ENCODE data around the gene UMAD1.

The UMAD1 gene

GRCh38 chr7:7670490-7670889 lies 29.9 kb downstream of the UMAD1 start:
- TF ChIP-seq EZH2 (IDR thresholded peaks at IDR 0.05; ENCODE audit: borderline replicate concordance, low read depth, low read length, severe bottlenecking) (no peak), CTCF (IDR thresholded peaks at IDR 0.05; ENCODE audit: borderline replicate concordance, extremely low read depth, low read length, poor library complexity, severe bottlenecking) (no peak)
- peaks cover 2% of the 10 kb centered on the region for H3K36me3 ChIP-seq (ENCODE audit: insufficient read depth, low read length)
- ATAC-seq (ENCODE audit: insufficient read depth, low read depth) (no peak), DNase-seq (no peak)
- no peak overlapping the region for H2AFZ ChIP-seq (ENCODE audit: low read depth, low read length)
- no peaks in the 10 kb centered on the region for H3K4me1 ChIP-seq (ENCODE audit: insufficient read depth, low read length)
- no peak overlapping the region for H3K4me3 ChIP-seq (ENCODE audit: low read depth in 1 of 2, low read length in 2 of 2)
- H3K9ac ChIP-seq (ENCODE audit: low read depth, low read length), result no peak overlapping the region
- H3K27me3 ChIP-seq (ENCODE audit: insufficient read depth, low read length, poor library complexity), result no peaks in the 10 kb centered on the region
- H3K79me2 ChIP-seq (ENCODE audit: insufficient read depth, low read length), result no peaks in the 10 kb centered on the region; the same call in 1 of the 2 replicates
- no peaks in the 10 kb centered on the region for H4K20me1 ChIP-seq (ENCODE audit: insufficient read depth, low read length)
- H3K4me2 ChIP-seq (ENCODE audit: insufficient read depth, low read length), result no peak overlapping the region
- H3K9me3 ChIP-seq (ENCODE audit: insufficient read depth, low read length, severe bottlenecking), result no peaks in the 10 kb centered on the region
- H3K27ac ChIP-seq (ENCODE audit: low read length), result no peak overlapping the region

GRCh38 chr7:7671361-7671760 lies 30.8 kb downstream of the UMAD1 start:
- Histone ChIP-seq H2AFZ (ENCODE audit: low read depth, low read length) (no peak overlapping the region), H3K9ac (ENCODE audit: low read depth, low read length) (no peak overlapping the region), H3K4me2 (ENCODE audit: insufficient read depth, low read length) (no peak overlapping the region), H3K4me1 (ENCODE audit: insufficient read depth, low read length) (no peaks in the 10 kb centered on the region), H3K79me2 (ENCODE audit: insufficient read depth, low read length) (no peaks in the 10 kb centered on the region), H4K20me1 (ENCODE audit: insufficient read depth, low read length) (no peaks in the 10 kb centered on the region), H3K27me3 (ENCODE audit: insufficient read depth, low read length, poor library complexity) (no peaks in the 10 kb centered on the region), H3K27ac (ENCODE audit: low read length) (no peak overlapping the region), H3K36me3 (ENCODE audit: insufficient read depth, low read length) (peaks cover 9% of the 10 kb centered on the region), H3K4me3 (ENCODE audit: low read depth in 1 of 2, low read length in 2 of 2) (no peak overlapping the region), H3K9me3 (ENCODE audit: insufficient read depth, low read length, severe bottlenecking) (no peaks in the 10 kb centered on the region)
- no peak for TF ChIP-seq EZH2 (IDR thresholded peaks at IDR 0.05; ENCODE audit: borderline replicate concordance, low read depth, low read length, severe bottlenecking)
- no peak for TF ChIP-seq CTCF (IDR thresholded peaks at IDR 0.05; ENCODE audit: borderline replicate concordance, extremely low read depth, low read length, poor library complexity, severe bottlenecking)
- no peak for ATAC-seq (ENCODE audit: insufficient read depth, low read depth)
- DNase-seq, result no peak

DNA sequence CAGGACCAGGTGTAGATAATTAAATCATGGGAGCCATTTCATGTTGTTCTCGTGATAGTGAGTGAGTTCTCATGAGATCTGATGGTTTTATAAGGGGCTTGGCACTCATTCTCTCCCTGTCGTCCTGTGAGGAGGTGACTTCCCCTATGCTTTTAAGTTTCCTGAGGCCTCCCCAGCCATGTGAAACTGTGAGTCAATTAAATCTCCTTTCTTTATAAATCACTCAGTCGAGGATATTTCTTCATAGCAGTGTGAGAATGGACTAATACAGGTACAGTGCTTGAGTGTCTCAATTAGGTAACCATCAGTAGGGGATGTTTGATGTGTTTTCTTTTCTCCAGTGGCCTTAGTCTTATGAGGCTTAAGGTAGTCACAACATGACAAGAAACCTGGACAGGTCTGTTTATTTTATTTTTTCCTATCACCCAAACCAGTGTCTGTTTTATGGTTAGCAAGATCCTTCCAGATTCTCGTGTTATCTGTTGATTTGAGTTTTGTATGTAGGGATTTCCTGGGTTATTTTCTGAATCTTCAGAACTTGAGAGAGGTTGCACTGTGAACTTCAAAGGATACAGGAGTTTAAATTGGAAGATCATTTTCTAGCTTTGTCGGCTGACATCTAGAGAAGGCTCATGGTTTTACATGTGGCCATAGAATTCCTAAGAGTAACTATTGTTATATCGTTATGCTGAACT lies 32.1 kb downstream of the UMAD1 start:
- H2AFZ ChIP-seq (ENCODE audit: low read depth, low read length), result no peak overlapping the region
- H3K79me2 ChIP-seq (ENCODE audit: insufficient read depth, low read length), result no peaks in the 10 kb centered on the region
- H3K36me3 ChIP-seq (ENCODE audit: insufficient read depth, low read length), result peaks cover 9% of the 10 kb centered on the region
- H3K4me1 ChIP-seq (ENCODE audit: insufficient read depth, low read length), result no peaks in the 10 kb centered on the region
- ATAC-seq (ENCODE audit: insufficient read depth, low read depth) (no peak), DNase-seq (no peak)
- H3K4me2 ChIP-seq (ENCODE audit: insufficient read depth, low read length), result no peak overlapping the region
- H3K27ac ChIP-seq (ENCODE audit: low read length), result no peak overlapping the region
- TF ChIP-seq CTCF (IDR thresholded peaks at IDR 0.05; ENCODE audit: borderline replicate concordance, extremely low read depth, low read length, poor library complexity, severe bottlenecking) (no peak), EZH2 (IDR thresholded peaks at IDR 0.05; ENCODE audit: borderline replicate concordance, low read depth, low read length, severe bottlenecking) (no peak)
- no peaks in the 10 kb centered on the region for H3K9me3 ChIP-seq (ENCODE audit: insufficient read depth, low read length, severe bottlenecking)
- H4K20me1 ChIP-seq (ENCODE audit: insufficient read depth, low read length), result no peaks in the 10 kb centered on the region
- no peak overlapping the region for H3K4me3 ChIP-seq (ENCODE audit: low read depth in 1 of 2, low read length in 2 of 2)
- no peaks in the 10 kb centered on the region for H3K27me3 ChIP-seq (ENCODE audit: insufficient read depth, low read length, poor library complexity)
- no peak overlapping the region for H3K9ac ChIP-seq (ENCODE audit: low read depth, low read length)

Measured in DND-41 (cell line).